HepG2 (cell line): ENCODE data around the gene NEU1. TPM values are rescaled to one million over a fixed set of nuclear protein-coding genes. Genes with fewer than 3 reads are reported as not detected.
A peak's percentile ranks its signal among the peaks of the same experiment; 100 is the strongest.

Experiments
- HIVEP1 ChIP-seq: sonication (generic); formaldehyde crosslinking; IDR thresholded peaks from 2 replicates; pipeline ENCODE4 v1.4.0; 2020; ENCODE audit warnings: mild to moderate bottlenecking, missing genetic modification reagents
- HOXA3 ChIP-seq: sonication (generic); formaldehyde crosslinking; IDR thresholded peaks from 2 replicates; pipeline ENCODE4 v1.5.0; 2020; ENCODE audit warnings: missing genetic modification reagents
- KDM6A ChIP-seq: IDR thresholded peaks from 2 replicates; pipeline ENCODE4 v1.6.1; 2016; ENCODE audit warnings: low read depth
- MTA1 ChIP-seq: sonication (generic); formaldehyde crosslinking; IDR thresholded peaks from 2 replicates; pipeline ENCODE4 v1.4.0; 2020; ENCODE audit warnings: missing genetic modification reagents, mild to moderate bottlenecking, borderline replicate concordance
- MYPOP ChIP-seq: sonication (generic); formaldehyde crosslinking; IDR thresholded peaks from 2 replicates; pipeline ENCODE4 v1.8.1; 2023; ENCODE audit warnings: mild to moderate bottlenecking, moderate library complexity, missing genetic modification reagents
- NFYC ChIP-seq: IDR thresholded peaks from 2 replicates; pipeline ENCODE4 v1.6.1; 2016; ENCODE audit warnings: missing genetic modification reagents, missing compliant biosample characterization
- NR1H2 ChIP-seq: sonication (generic); formaldehyde crosslinking; IDR thresholded peaks from 2 replicates; pipeline ENCODE4 v1.8.1; 2022; ENCODE audit warnings: low read depth, missing genetic modification reagents, borderline replicate concordance
- PLRG1 ChIP-seq: fragments of 450-650 bp; conservative IDR thresholded peaks from 2 replicates; pipeline ENCODE4 v1.6.1; 2016
- SAP130 ChIP-seq: IDR thresholded peaks from 2 replicates; pipeline ENCODE4 v1.6.1; 2016; ENCODE audit warnings: low read depth
- SCMH1 ChIP-seq: sonication (generic); formaldehyde crosslinking; IDR thresholded peaks from 2 replicates; pipeline ENCODE4 v1.9.0; 2021; ENCODE audit warnings: missing genetic modification reagents, mild to moderate bottlenecking, borderline replicate concordance
- SMC3 ChIP-seq: IDR thresholded peaks from 2 replicates; pipeline ENCODE4 v1.6.1; 2011; ENCODE audit warnings: low read length, improper control_type of control experiment
- SPEN ChIP-seq: sonication (generic); formaldehyde crosslinking; IDR thresholded peaks from 2 replicates; pipeline ENCODE4 v1.5.1; 2020; ENCODE audit warnings: low read depth, mild to moderate bottlenecking, missing genetic modification reagents
- TGIF2 ChIP-seq: IDR thresholded peaks from 2 replicates; pipeline ENCODE4 v1.6.1; 2016; ENCODE audit warnings: control low read depth, missing compliant biosample characterization
- ZBTB25 ChIP-seq: IDR thresholded peaks from 2 replicates; pipeline ENCODE4 v1.6.1; 2018; ENCODE audit warnings: missing genetic modification reagents
- ZFAT ChIP-seq: sonication (generic); formaldehyde crosslinking; conservative IDR thresholded peaks from 2 replicates; pipeline ENCODE4 v1.8.1; 2023; ENCODE audit warnings: missing genetic modification reagents, inconsistent platforms
- ZNF143 ChIP-seq: sonication (generic); formaldehyde crosslinking; IDR thresholded peaks from 2 replicates; pipeline ENCODE4 v1.4.0; 2020; ENCODE audit warnings: missing genetic modification reagents
- ZNF503 ChIP-seq: sonication (generic); formaldehyde crosslinking; IDR thresholded peaks from 2 replicates; pipeline ENCODE4 v1.4.0; 2020; ENCODE audit warnings: missing genetic modification reagents
- ZNF572 ChIP-seq: sonication (generic); formaldehyde crosslinking; IDR thresholded peaks from 2 replicates; pipeline ENCODE4 v1.5.1; 2020; ENCODE audit warnings: mild to moderate bottlenecking, missing genetic modification reagents
- ZNF768 ChIP-seq: sonication (generic); formaldehyde crosslinking; IDR thresholded peaks from 2 replicates; pipeline ENCODE4 v1.4.0; 2020; ENCODE audit warnings: missing genetic modification reagents
- ZZZ3 ChIP-seq: sonication (generic); formaldehyde crosslinking; IDR thresholded peaks from 2 replicates; pipeline ENCODE4 v1.4.0; 2020; ENCODE audit warnings: missing genetic modification reagents, mild to moderate bottlenecking, borderline replicate concordance
- polyA plus RNA-seq, 8 experiments: library from polyadenylated mRNA; depleted of rRNA in 3 of 8; stranded (reverse) in 7 of 8; unstranded in 1 of 8; fragments of >200 nt; fragmentation: Illumina TruSeq in 4 of 8; extraction: Trizol in 4 of 8; gene quantifications; 2 replicates each; pipeline versions ENCODE4 v1.2.1 to v1.2.3, GENCODE V29; 2011 to 2016; ENCODE audit warnings: low read depth in 4 of 8, missing spikeins in 1 of 8, mixed read lengths in 1 of 8; ENCODE audit not compliant: insufficient read depth in 1 of 8
- total RNA-seq, 5 experiments: library from RNA; depleted of rRNA; stranded (reverse); fragments of >200 nt; fragmentation: Illumina TruSeq; extraction: Trizol; gene quantifications; 2 replicates each; pipeline ENCODE4 v1.2.3, GENCODE V29; 2016; ENCODE audit warnings: low read depth in 1 of 5
- TF ChIP-seq, protein P1 (sequence below): sonication (generic); formaldehyde crosslinking; IDR thresholded peaks from 2 replicates; pipeline ENCODE4 v1.5.0; 2020; ENCODE audit warnings: mild to moderate bottlenecking, missing genetic modification reagents, borderline replicate concordance

Gene NEU1
- total and polyA plus RNA-seq, 2 of the 13 experiments (the other 11 are each of a cell fraction or from before 2014, with no cell fraction given) = 215 to 297 TPM

DNA sequence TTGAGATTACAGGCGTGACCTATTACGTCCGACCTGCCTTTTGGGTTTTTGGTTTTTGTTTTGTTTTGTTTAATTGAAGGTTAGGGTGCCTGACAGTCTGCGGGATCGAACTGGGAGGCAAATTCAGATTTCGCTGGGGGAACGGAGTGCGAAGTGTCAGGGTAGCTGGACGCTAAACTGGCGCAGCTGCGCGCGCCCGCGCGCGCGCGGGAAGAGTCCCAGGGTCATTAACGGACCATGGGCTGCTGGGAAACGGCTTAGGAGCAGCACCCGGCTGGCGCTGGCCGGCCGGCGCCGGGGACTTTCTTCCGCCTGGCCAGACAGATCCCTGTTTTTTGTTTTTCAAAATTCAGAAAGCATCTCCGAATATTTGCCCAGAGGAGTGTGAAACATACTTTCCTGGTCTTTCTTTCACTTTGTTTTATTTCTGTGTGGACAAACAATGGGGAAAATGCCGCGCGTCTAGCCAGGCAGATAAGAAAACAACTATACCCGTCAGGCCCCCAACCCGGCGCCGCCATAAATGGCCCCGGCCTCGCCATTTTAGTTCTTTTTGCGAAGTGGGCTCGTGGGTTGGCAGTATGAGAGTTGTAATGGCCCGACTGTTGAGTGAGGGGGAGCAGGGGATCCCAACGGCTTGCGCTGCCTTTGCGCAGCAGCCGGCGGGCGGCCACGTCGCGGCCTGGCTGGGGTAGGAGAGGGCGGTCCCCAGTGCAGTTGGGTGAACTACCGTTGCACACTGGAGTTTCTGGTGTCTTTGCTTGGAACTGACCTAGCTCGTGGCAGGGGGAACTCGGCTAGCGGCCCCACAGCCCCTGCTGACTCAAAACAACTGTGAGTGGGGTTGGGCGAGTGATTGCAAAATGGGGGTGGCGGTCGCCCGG, 28.0 kb downstream of the NEU1 start (continued):
- TF ChIP-seq ZNF143 (CRISPR knock-in tag) (peak; percentile 89), MTA1 (peak; percentile 71; the same call in 1 of the 2 replicates), HOXA3 (CRISPR knock-in tag) (peak; percentile 84), SPEN (CRISPR knock-in tag) (peak; percentile 95), MYPOP (CRISPR knock-in tag) (peak; percentile 99), ZNF503 (CRISPR knock-in tag) (peak; percentile 78), SAP130 (CRISPR knock-in tag) (peak; percentile 87), HIVEP1 (CRISPR knock-in tag) (peak; percentile 76), SCMH1 (CRISPR knock-in tag) (no peak), ZNF768 (CRISPR knock-in tag) (peak; percentile 73; the same call in 1 of the 2 replicates), ZNF572 (CRISPR knock-in tag) (peak; percentile 90), NR1H2 (CRISPR knock-in tag) (peak; percentile 70; the same call in 1 of the 2 replicates), TGIF2 (peak; percentile 74), ZZZ3 (peak; percentile 96; the same call in 1 of the 2 replicates), PLRG1 (no peak), ZBTB25 (CRISPR knock-in tag) (peak; percentile 83; the same call in 1 of the 2 replicates), NFYC (CRISPR knock-in tag) (no peak), ZFAT (CRISPR knock-in tag) (peak; percentile 63), KDM6A (CRISPR knock-in tag) (no peak), SMC3 (no peak; the same call in 1 of the 2 replicates)
- TF ChIP-seq, protein P1, sequence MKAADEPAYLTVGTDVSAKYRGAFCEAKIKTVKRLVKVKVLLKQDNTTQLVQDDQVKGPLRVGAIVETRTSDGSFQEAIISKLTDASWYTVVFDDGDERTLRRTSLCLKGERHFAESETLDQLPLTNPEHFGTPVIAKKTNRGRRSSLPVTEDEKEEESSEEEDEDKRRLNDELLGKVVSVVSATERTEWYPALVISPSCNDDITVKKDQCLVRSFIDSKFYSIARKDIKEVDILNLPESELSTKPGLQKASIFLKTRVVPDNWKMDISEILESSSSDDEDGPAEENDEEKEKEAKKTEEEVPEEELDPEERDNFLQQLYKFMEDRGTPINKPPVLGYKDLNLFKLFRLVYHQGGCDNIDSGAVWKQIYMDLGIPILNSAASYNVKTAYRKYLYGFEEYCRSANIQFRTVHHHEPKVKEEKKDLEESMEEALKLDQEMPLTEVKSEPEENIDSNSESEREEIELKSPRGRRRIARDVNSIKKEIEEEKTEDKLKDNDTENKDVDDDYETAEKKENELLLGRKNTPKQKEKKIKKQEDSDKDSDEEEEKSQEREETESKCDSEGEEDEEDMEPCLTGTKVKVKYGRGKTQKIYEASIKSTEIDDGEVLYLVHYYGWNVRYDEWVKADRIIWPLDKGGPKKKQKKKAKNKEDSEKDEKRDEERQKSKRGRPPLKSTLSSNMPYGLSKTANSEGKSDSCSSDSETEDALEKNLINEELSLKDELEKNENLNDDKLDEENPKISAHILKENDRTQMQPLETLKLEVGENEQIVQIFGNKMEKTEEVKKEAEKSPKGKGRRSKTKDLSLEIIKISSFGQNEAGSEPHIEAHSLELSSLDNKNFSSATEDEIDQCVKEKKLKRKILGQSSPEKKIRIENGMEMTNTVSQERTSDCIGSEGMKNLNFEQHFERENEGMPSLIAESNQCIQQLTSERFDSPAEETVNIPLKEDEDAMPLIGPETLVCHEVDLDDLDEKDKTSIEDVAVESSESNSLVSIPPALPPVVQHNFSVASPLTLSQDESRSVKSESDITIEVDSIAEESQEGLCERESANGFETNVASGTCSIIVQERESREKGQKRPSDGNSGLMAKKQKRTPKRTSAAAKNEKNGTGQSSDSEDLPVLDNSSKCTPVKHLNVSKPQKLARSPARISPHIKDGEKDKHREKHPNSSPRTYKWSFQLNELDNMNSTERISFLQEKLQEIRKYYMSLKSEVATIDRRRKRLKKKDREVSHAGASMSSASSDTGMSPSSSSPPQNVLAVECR (CRISPR knock-in tag) = peak; percentile 95
